Measurements from ENCODE around the gene STX11.

Gene STX11

DNA sequence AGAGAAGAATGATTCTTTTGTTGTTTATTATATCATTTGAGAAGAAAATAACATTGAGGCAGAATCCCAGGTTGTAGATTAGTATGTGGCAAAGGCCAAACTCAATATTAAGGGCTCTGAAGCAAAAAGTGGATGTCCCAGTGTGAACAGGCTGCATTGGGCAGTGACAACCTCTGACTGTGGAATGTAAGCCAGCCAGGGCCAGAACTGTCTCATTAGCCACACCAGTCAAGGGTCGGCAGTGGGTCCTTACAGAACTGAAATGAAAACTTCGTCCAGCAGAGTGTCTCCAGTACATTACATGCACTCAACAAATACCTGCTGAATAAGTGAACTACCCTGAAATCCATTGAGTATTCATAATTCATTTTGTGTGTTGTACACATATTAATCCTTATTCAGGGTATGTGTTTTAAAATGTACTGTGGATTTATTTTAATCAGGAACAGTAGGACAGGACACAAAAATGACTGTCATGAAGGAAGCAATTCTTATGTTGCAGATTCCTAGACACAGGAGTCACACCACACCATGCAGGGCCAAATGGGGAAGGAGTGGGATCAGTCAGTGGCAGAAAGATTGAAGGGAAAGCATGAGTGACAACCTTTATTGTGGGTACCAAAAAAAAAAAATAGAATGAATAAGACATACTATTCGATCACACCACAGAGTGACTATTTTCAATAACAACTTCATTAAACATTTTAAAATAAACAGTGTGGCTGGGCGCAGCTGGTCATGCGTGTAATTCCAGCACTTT, 69.9 kb downstream of the STX11 start:
- no peaks in the 10 kb centered on the region for H3K79me2 ChIP-seq (ENCODE audit: low read length)

DNA sequence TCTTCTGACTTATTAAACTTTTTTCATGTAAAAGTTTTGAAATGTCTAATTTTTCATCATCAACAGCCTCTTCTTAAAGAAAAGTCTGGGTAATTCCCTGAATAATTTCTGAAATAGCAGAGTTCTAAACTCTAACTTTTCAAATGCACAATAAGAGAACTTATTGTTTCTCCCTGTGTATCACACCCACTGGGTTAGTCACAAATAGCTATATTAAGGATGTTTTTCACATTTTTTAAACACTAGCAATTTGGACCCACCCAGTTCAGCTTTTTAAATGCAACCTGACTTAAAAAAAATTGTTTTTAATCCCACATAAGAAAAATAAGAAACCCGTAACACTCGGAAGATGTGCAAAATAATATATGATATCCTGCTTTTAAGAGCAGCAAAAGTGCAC, 73.4 kb downstream of the STX11 start:
- Histone ChIP-seq H3K27ac (ENCODE audit: low read length) (no peak overlapping the region), H3K27me3 (ENCODE audit: low read depth, low read length) (no peaks in the 10 kb centered on the region), H4K20me1 (ENCODE audit: insufficient read depth, low read length) (no peaks in the 10 kb centered on the region), H2AFZ (ENCODE audit: low read depth, low read length) (no peak overlapping the region), H3K9me3 (ENCODE audit: insufficient read depth, low read length) (no peaks in the 10 kb centered on the region), H3K36me3 (replicated peaks; ENCODE audit: low read depth, low read length) (no peaks in the 10 kb centered on the region), H3K79me2 (ENCODE audit: low read length) (no peaks in the 10 kb centered on the region), H3K4me3 (ENCODE audit: low read length) (no peak overlapping the region), H3K9ac (ENCODE audit: low read length) (no peak overlapping the region), H3K4me1 (ENCODE audit: low read length) (no peaks in the 10 kb centered on the region), H3K4me2 (ENCODE audit: low read length) (no peak overlapping the region)
- TF ChIP-seq, protein P1, sequence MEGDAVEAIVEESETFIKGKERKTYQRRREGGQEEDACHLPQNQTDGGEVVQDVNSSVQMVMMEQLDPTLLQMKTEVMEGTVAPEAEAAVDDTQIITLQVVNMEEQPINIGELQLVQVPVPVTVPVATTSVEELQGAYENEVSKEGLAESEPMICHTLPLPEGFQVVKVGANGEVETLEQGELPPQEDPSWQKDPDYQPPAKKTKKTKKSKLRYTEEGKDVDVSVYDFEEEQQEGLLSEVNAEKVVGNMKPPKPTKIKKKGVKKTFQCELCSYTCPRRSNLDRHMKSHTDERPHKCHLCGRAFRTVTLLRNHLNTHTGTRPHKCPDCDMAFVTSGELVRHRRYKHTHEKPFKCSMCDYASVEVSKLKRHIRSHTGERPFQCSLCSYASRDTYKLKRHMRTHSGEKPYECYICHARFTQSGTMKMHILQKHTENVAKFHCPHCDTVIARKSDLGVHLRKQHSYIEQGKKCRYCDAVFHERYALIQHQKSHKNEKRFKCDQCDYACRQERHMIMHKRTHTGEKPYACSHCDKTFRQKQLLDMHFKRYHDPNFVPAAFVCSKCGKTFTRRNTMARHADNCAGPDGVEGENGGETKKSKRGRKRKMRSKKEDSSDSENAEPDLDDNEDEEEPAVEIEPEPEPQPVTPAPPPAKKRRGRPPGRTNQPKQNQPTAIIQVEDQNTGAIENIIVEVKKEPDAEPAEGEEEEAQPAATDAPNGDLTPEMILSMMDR (IDR thresholded peaks at IDR 0.05; ENCODE audit: low read depth, low read length): no peak
- TF ChIP-seq EZH2phosphoT487 (IDR thresholded peaks at IDR 0.05; ENCODE audit: low read depth): no peak

More for the DNA sequence above, 69.9 kb downstream of the STX11 start:
- Histone ChIP-seq H3K4me3 (ENCODE audit: low read length) (no peak overlapping the region), H3K27ac (ENCODE audit: low read length) (no peak overlapping the region), H3K27me3 (ENCODE audit: low read depth, low read length) (no peaks in the 10 kb centered on the region), H3K9ac (ENCODE audit: low read length) (no peak overlapping the region), H3K4me1 (ENCODE audit: low read length) (peaks cover 4% of the 10 kb centered on the region), H3K36me3 (replicated peaks; ENCODE audit: low read depth, low read length) (no peaks in the 10 kb centered on the region), H4K20me1 (ENCODE audit: insufficient read depth, low read length) (no peaks in the 10 kb centered on the region), H2AFZ (ENCODE audit: low read depth, low read length) (no peak overlapping the region), H3K4me2 (ENCODE audit: low read length) (no peak overlapping the region), H3K9me3 (ENCODE audit: insufficient read depth, low read length) (no peaks in the 10 kb centered on the region)
- no peak for TF ChIP-seq EZH2phosphoT487 (IDR thresholded peaks at IDR 0.05; ENCODE audit: low read depth)
- TF ChIP-seq, protein P1 (IDR thresholded peaks at IDR 0.05; ENCODE audit: low read depth, low read length): no peak

DNA sequence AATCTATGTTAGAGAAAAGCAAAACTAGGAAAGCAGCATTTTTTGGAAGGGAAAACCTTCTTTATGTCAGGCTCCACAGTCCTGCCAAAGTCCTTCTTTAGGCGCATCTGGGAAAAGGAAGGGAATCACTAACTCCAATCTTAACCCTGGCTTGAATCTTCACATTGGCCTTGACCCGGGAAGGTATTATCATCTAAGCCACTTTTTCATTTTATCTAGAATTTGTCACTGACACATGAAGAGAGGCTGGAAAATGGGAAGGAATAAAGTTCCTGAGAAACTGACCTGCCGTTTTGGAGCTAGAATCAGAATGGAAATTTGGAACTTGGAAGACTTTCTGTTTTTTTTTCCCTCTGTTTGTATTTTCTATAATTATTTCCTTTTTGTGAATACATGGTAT, 81.4 kb downstream of the STX11 start:
- Histone ChIP-seq H3K9me3 (ENCODE audit: insufficient read depth, low read length) (no peaks in the 10 kb centered on the region), H3K36me3 (replicated peaks; ENCODE audit: low read depth, low read length) (no peaks in the 10 kb centered on the region), H3K4me2 (ENCODE audit: low read length) (no peak overlapping the region), H3K79me2 (ENCODE audit: low read length) (no peaks in the 10 kb centered on the region), H2AFZ (ENCODE audit: low read depth, low read length) (no peak overlapping the region), H3K4me3 (ENCODE audit: low read length) (no peak overlapping the region), H4K20me1 (ENCODE audit: insufficient read depth, low read length) (no peaks in the 10 kb centered on the region), H3K9ac (ENCODE audit: low read length) (no peak overlapping the region), H3K27ac (ENCODE audit: low read length) (no peak overlapping the region), H3K4me1 (ENCODE audit: low read length) (no peaks in the 10 kb centered on the region), H3K27me3 (ENCODE audit: low read depth, low read length) (no peaks in the 10 kb centered on the region)
- no peak for TF ChIP-seq EZH2phosphoT487 (IDR thresholded peaks at IDR 0.05; ENCODE audit: low read depth)
- TF ChIP-seq, protein P1 (IDR thresholded peaks at IDR 0.05; ENCODE audit: low read depth, low read length): no peak

DNA sequence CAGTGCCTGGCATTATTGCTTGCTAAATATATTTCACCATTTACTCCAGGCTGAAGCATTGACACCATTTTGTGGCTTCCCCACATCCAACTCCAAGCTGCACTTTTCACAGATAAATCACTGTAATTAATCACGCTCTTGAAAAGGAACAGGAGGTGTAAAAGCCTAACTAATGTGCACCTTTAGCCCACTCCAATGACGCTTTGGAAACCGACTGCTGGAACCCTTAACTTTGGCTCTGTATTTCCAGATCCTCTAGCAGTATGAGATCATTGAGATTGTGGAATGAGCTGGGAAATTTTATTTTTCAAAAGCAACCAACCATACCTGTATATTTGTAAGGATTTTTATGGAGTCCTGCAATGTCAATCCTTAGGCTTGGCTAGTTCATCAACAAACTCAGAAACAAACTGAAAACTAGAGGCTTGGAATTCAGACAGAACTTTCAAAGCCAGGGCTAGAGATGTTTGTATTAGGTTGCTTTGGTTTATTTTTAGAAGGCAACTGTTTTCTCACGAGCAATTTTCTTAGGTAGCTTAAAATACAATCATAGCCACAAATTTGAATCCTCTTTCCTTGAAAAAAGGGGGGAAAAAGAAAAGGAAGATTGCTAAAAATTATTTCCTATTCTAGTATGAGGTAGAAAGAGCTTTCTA, 82.0 kb downstream of the STX11 start:
- TF ChIP-seq EZH2phosphoT487 (IDR thresholded peaks at IDR 0.05; ENCODE audit: low read depth): no peak
- TF ChIP-seq, protein P1 (IDR thresholded peaks at IDR 0.05; ENCODE audit: low read depth, low read length): no peak
- Histone ChIP-seq H3K9me3 (ENCODE audit: insufficient read depth, low read length) (no peaks in the 10 kb centered on the region), H3K27ac (ENCODE audit: low read length) (no peak overlapping the region), H3K4me3 (ENCODE audit: low read length) (no peak overlapping the region), H3K4me2 (ENCODE audit: low read length) (no peak overlapping the region), H3K4me1 (ENCODE audit: low read length) (no peaks in the 10 kb centered on the region), H4K20me1 (ENCODE audit: insufficient read depth, low read length) (no peaks in the 10 kb centered on the region), H3K27me3 (ENCODE audit: low read depth, low read length) (no peaks in the 10 kb centered on the region), H3K9ac (ENCODE audit: low read length) (no peak overlapping the region), H3K79me2 (ENCODE audit: low read length) (no peaks in the 10 kb centered on the region), H2AFZ (ENCODE audit: low read depth, low read length) (no peak overlapping the region), H3K36me3 (replicated peaks; ENCODE audit: low read depth, low read length) (no peaks in the 10 kb centered on the region)

Measured in OCI-LY3 (cell line).